ENCODE data around the gene PAX8. TPM values are rescaled to one million over a fixed set of nuclear protein-coding genes. Genes with fewer than 3 reads are reported as not detected.
"Not testable (repeated sequence)": the region's sequence is repeated elsewhere in the genome, so short reads cannot be mapped to it uniquely, and the experiment has no call there.

Gene PAX8
- polyA plus RNA-seq, 1 of the 3 experiments (the other 2 are of a cell fraction), result 0.23 TPM

GRCh38 chr2:113308784-113309183 is 30.1 kb upstream of the PAX8 start:
- H3K9ac ChIP-seq; H3K4me1 ChIP-seq (ENCODE audit: control insufficient read depth in 1 of 2, insufficient read depth in 2 of 2, low read depth in 1 of 2, low read length in 1 of 2); H4K20me1 ChIP-seq (ENCODE audit: insufficient read depth); POLR2A ChIA-PET; H3K9me2 ChIP-seq; H2AFZ ChIP-seq (ENCODE audit: low read depth); H3K4me3 ChIP-seq (ENCODE audit: low read depth in 2 of 2, low read length in 1 of 2); H3K4me2 ChIP-seq; DNase-seq; H3F3A ChIP-seq (replicated peaks; ENCODE audit: insufficient read depth); H3K9me3 ChIP-seq; H3K79me2 ChIP-seq (ENCODE audit: insufficient read depth); H3K36me3 ChIP-seq (replicated peaks in 1 of 2; ENCODE audit: control insufficient read depth in 1 of 2, insufficient read depth in 2 of 2, low read length in 1 of 2); CTCF ChIA-PET; H3K27ac ChIP-seq (ENCODE audit: low read depth in 2 of 2, low read length in 1 of 2): not testable (repeated sequence)
- peaks cover 24% of the 10 kb centered on the region; the same call in 1 of the 2 replicates for H3K27me3 ChIP-seq (ENCODE audit: insufficient read depth)

- H3K27ac ChIP-seq (ENCODE audit: low read depth in 2 of 2, low read length in 1 of 2); H3K79me2 ChIP-seq (ENCODE audit: insufficient read depth); H3K27me3 ChIP-seq (ENCODE audit: insufficient read depth); H3K4me1 ChIP-seq (ENCODE audit: control insufficient read depth in 1 of 2, insufficient read depth in 2 of 2, low read depth in 1 of 2, low read length in 1 of 2); H3F3A ChIP-seq (replicated peaks; ENCODE audit: insufficient read depth); POLR2A ChIA-PET; H3K9me2 ChIP-seq; H3K36me3 ChIP-seq (replicated peaks in 1 of 2; ENCODE audit: control insufficient read depth in 1 of 2, insufficient read depth in 2 of 2, low read length in 1 of 2); H3K4me2 ChIP-seq; CTCF ChIA-PET; H3K9ac ChIP-seq; DNase-seq; H3K9me3 ChIP-seq; H4K20me1 ChIP-seq (ENCODE audit: insufficient read depth); H2AFZ ChIP-seq (ENCODE audit: low read depth); H3K4me3 ChIP-seq (ENCODE audit: low read depth in 2 of 2, low read length in 1 of 2): not testable (repeated sequence)
- WGBS (ENCODE audit: low lambda C conversion rate), result 37% methylated on average over 2 of the region's 4 CpGs
These were observed 27.5 kb upstream of the PAX8 start for GRCh38 chr2:113306207-113306606.

DNA sequence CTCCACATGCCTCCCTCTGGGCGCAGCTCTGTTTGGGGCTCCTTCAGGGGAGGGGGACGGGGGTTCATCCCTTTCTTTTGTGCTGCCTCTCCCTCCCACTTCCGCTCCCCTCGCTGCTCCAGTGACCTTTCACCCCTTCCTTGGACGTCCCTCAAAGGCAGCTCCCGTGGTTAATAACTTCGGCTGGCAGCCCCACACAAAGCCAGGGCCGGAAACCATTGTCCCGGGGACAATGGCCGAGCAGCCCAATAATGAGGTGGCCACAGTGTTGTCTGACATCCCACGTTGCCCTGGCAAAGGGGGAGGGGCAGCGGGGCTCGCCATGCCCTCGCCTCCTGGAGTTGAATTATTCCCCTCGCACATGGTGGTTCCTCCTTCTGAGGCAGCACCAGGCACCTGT is 27.0 kb upstream of the PAX8 start:
- H3K4me1 ChIP-seq (ENCODE audit: control insufficient read depth in 1 of 2, insufficient read depth in 2 of 2, low read depth in 1 of 2, low read length in 1 of 2); H3K4me2 ChIP-seq; H4K20me1 ChIP-seq (ENCODE audit: insufficient read depth); H3K36me3 ChIP-seq (replicated peaks in 1 of 2; ENCODE audit: control insufficient read depth in 1 of 2, insufficient read depth in 2 of 2, low read length in 1 of 2); H3K9me2 ChIP-seq; H3K27ac ChIP-seq (ENCODE audit: low read depth in 2 of 2, low read length in 1 of 2); H2AFZ ChIP-seq (ENCODE audit: low read depth); DNase-seq; POLR2A ChIA-PET; H3K27me3 ChIP-seq (ENCODE audit: insufficient read depth); CTCF ChIA-PET; H3F3A ChIP-seq (replicated peaks; ENCODE audit: insufficient read depth); H3K9ac ChIP-seq; H3K4me3 ChIP-seq (ENCODE audit: low read depth in 2 of 2, low read length in 1 of 2); H3K79me2 ChIP-seq (ENCODE audit: insufficient read depth); H3K9me3 ChIP-seq: not testable (repeated sequence)
- 42% methylated on average over 11 of the region's 15 CpGs for WGBS (ENCODE audit: low lambda C conversion rate)

- no peak overlapping the region for H3K4me2 ChIP-seq
- TF ChIP-seq CHD2 (IDR thresholded peaks at IDR 0.05; ENCODE audit: low read length, partially characterized antibody) (no peak), FOXJ3 (CRISPR knock-in tag; IDR thresholded peaks at IDR 0.05) (no peak), FOSL2 (IDR thresholded peaks at IDR 0.05; ENCODE audit: borderline replicate concordance, low read depth) (no peak), JUND (IDR thresholded peaks at IDR 0.05) (no peak), TAF1 (IDR thresholded peaks at IDR 0.05; ENCODE audit: borderline replicate concordance, low read depth, low read length) (no peak)
- H3F3A ChIP-seq (replicated peaks; ENCODE audit: insufficient read depth), result no peaks in the 10 kb centered on the region
- CTCF ChIA-PET, result no interaction called here
- no peak overlapping the region for H3K4me3 ChIP-seq (ENCODE audit: low read depth in 2 of 2, low read length in 1 of 2)
- H3K27ac ChIP-seq (ENCODE audit: low read depth in 2 of 2, low read length in 1 of 2), result no peak overlapping the region
- no peaks in the 10 kb centered on the region for H3K9me3 ChIP-seq
- no peak for DNase-seq
- no peak overlapping the region for H3K9ac ChIP-seq
- POLR2A ChIA-PET, result no interaction called here
- 84% methylated on average over 5 of the region's 6 CpGs for WGBS (ENCODE audit: low lambda C conversion rate)
- no peaks in the 10 kb centered on the region for H3K9me2 ChIP-seq
- no peaks in the 10 kb centered on the region for H3K36me3 ChIP-seq (replicated peaks in 1 of 2; ENCODE audit: control insufficient read depth in 1 of 2, insufficient read depth in 2 of 2, low read length in 1 of 2)
- no peaks in the 10 kb centered on the region for H3K79me2 ChIP-seq (ENCODE audit: insufficient read depth)
- no peaks in the 10 kb centered on the region for H3K4me1 ChIP-seq (ENCODE audit: control insufficient read depth in 1 of 2, insufficient read depth in 2 of 2, low read depth in 1 of 2, low read length in 1 of 2)
- H4K20me1 ChIP-seq (ENCODE audit: insufficient read depth), result no peaks in the 10 kb centered on the region
- peaks cover 9% of the 10 kb centered on the region; the same call in 1 of the 2 replicates for H3K27me3 ChIP-seq (ENCODE audit: insufficient read depth)
- H2AFZ ChIP-seq (ENCODE audit: low read depth), result no peak overlapping the region
These were observed 26.4 kb upstream of the PAX8 start for GRCh38 chr2:113305146-113305545.
